ENCODE data around the gene ATP2A3. TPM values are rescaled to one million over a fixed set of nuclear protein-coding genes. Genes with fewer than 3 reads are reported as not detected.
A peak's percentile ranks its signal among the peaks of the same experiment; 100 is the strongest.
"Not testable (repeated sequence)": the region's sequence is repeated elsewhere in the genome, so short reads cannot be mapped to it uniquely, and the experiment has no call there.

The ATP2A3 gene
- total RNA-seq, 1 donor from 2014 or later: not detected

- no peak for DNase-seq
Observed at GRCh38 chr17:3954086-3954485, 10.2 kb downstream of the ATP2A3 start.

- no peak for DNase-seq
Observed at GRCh38 chr17:3953542-3953941, 10.7 kb downstream of the ATP2A3 start.

- no peak for DNase-seq
Observed at GRCh38 chr17:3952186-3952585, 12.1 kb downstream of the ATP2A3 start.

- DNase-seq: no peak
Observed at GRCh38 chr17:3951420-3951819, 12.8 kb downstream of the ATP2A3 start.

- no peak for DNase-seq
Observed at GRCh38 chr17:3951003-3951402, 13.2 kb downstream of the ATP2A3 start.

DNA sequence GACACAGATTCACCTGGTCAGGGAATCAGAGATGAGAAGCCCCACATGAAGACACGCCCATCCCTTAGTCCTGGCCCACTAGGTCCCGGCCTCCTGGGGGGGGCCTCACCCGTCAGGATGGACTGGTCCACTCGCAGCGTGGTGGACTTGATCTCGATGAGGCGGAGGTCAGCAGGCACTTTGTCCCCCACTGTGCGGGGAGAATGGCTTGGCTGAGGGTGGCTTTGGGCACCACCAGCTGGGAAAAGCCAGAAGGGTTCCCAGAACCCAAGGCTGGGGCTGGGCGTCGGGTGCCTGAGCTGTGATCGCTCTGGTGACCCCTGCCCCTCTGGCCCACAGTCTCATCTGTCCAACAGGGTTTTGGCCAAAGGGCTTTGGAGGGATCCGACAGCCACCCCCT, 13.7 kb downstream of the ATP2A3 start:
- DNase-seq: no peak

DNA sequence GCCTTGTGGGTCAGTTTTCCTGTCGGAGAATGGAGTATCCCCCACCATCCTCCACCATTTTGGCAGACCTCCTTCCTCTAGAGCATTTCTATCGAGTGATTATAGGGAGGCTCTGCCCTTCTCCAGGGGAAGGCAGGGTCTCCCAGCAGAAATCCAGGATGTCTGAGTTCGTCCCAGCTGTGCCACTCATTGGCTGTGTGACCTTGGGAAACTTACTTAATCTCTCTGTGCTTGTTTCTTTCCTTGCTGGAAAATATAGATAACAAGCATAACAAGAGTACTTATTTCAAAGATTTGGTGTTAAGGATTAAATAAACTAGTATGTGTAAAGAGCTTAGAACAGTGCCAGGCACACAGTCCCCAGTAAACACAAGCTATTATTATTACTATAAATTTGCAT, 14.8 kb downstream of the ATP2A3 start:
- DNase-seq: no peak

DNA sequence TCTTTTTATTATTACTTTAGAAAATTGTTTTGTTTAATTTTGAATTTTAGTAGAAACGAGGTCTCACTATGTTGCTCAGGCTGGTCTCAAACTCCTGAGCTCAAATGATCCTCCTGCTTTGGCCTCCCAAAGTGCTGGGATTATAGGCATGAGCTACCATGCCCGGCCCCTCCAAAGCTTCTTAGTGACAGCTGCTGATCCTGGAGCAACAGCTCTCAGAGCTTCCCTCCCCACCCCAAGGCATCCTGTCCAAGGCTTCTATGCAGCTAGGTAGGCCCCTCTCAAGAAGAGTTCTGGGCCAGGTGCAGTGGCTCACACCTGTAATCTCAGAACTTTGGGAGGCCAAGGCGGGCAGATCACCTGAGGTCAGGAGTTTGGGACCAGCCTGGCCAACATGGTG, 15.7 kb downstream of the ATP2A3 start:
- DNase-seq: not testable (repeated sequence)

GRCh38 chr17:3947318-3947810, 16.9 kb downstream of the ATP2A3 start:
- DNase-seq: no peak

- no peak for DNase-seq
Observed at GRCh38 chr17:3946711-3947235, 17.5 kb downstream of the ATP2A3 start.

DNA sequence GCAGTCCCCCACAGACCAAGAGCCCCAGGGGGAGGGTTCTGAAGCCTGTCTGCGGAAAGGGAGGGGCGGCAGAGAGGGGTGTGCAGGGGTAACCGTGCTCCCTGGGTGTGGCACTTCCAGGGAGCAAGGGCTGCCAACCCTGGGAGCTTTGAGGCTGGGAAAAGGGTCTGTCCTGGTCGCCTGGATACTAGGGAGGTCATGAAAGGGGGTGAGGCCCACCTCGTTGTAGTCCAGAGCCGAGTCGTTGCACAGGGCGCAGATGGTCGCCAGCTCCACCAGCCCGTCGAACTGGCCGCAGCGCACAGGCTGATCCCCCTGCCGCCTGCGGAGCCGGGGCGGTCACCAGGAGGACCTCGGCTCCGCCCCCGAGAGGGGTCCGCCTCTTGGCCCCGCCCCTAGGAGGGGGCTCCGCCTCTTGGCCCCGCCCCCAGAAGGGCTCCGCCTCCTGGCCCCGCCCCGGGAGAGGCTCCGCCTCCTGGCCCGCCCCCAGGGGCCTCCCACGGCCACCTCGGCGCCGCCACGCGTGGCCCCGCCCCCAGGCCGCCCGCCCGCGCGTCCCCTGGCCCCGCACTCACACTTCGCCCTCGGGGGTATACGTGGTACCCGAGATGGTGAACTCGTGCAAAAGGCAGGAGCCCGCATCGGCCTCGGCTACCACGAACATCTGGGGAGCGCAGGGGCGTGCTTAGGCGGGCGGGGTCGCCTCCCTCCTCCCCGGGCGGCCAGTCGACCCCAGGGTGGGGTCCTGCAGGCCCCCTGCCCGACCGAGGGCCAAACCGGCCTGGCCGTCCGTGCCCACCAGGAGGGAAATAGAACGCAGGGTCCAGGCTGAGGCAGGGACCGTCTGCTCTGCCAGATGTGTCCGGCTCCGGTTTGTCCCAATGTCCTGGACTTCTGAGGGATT, 19.5 kb downstream of the ATP2A3 start:
- DNase-seq: peak; percentile 72

- DNase-seq: no peak
Observed at GRCh38 chr17:3943240-3943891, 20.9 kb downstream of the ATP2A3 start.

DNA sequence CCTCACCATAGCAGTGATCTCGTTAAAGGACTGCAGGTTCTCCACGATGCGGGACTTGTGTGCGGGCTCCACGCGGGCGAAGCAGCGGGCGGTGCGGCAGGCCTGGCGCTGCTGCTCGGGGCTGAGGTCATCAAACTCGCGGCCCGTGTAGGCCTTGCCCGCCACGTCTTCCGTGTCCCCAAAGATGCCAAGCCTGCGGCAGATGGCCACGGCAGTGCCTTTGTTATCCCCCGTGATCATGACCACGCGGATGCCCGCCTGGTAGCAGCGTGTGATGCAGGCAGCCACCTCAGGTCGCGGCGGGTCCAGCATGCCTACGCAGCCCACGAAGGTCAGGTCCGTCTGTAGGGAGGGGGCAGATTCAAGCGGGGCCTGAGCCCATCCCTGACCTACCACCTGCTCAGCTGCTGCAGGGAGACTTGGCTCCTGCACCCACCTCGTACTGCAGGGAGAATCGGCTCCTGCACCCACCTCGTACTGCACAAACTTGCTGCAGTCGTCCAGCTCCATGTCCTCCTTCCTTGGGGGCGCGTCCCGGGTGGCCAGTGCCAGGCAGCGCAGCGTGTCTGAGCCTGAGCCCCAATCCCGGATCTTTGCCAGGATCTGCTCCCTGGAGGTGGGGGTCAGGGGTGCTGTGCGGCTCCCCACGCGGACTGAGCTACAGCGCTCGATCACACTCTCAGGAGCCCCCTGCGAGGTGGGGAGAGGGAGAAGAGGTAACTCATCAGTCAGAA, 23.1 kb downstream of the ATP2A3 start:
- DNase-seq: no peak

GRCh38 chr17:3937359-3937758, 26.9 kb downstream of the ATP2A3 start:
- no peak for DNase-seq

GRCh38 chr17:3935825-3936355, 28.3 kb downstream of the ATP2A3 start:
- DNase-seq: peak; percentile 36

- peak; percentile 92 for DNase-seq
Observed at GRCh38 chr17:3935140-3935542, 29.1 kb downstream of the ATP2A3 start.

- DNase-seq: no peak
Observed at GRCh38 chr17:3929764-3930163, 34.5 kb downstream of the ATP2A3 start.

DNA sequence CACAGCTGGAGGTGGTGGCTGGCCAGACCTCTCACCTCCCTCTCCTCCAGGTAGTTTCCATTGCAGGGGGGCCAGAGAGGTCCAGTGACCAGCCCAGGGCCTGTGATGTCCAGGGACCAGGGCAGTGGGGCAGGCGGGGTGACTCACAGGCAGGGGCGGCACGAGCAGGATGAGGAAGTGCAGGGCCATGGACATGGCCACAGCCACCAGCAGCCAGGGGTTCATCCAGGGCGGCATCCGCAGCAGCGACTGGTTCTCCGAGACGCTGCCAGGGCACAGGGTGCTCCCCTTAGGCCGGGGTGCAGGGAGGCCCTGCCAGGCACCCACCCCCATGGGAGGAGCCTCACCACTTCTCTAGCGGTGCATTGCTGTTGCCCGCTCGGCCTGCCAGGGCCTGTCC, 35.1 kb downstream of the ATP2A3 start:
- DNase-seq: no peak

GRCh38 chr17:3928406-3928805, 35.8 kb downstream of the ATP2A3 start:
- DNase-seq: no peak

GRCh38 chr17:3927628-3928340, 36.5 kb downstream of the ATP2A3 start:
- DNase-seq: no peak

GRCh38 chr17:3926860-3927627, 37.2 kb downstream of the ATP2A3 start:
- no peak for DNase-seq
